Sciatic nerve (tissue), 2 donors: ENCODE measurements around the gene MFSD12. TPM values are rescaled to one million over a fixed set of nuclear protein-coding genes. Genes with fewer than 3 reads are reported as not detected.
"Not testable (repeated sequence)": the region's sequence is repeated elsewhere in the genome, so short reads cannot be mapped to it uniquely, and the experiment has no call there.

Source experiments
- ATAC-seq: fragments of 200-7000 bp; cut with Tn5 transposase; one replicate; pipeline ENCODE4 v1.9.1; 2020; ENCODE audit warnings: mild to moderate bottlenecking, moderate library complexity
- DNase-seq: peaks from one replicate; pipeline ENCODE4 v3.0.0-alpha.2; 2020; ENCODE audit warnings: low spot score
- intact Hi-C: fragments of 100-400 bp; cut with DNase I; formaldehyde crosslinking; loops from one replicate; pipeline ENCODE4 v1.14.2; 2022
- total RNA-seq: library from RNA; stranded (reverse); fragmentation: NEBNext Ultra II Directional; extraction: Animal tissue kit (Norgen Biotek cat#: 25700); gene quantifications from one replicate; pipeline ENCODE4 v1.2.1, GENCODE V29; 2021
- donor health status: DM: no; HTN: no; CAD: no.
- donor health status: DM: no; HTN: no; CAD: no.

MFSD12 gene
- total RNA-seq, 1 donor from 2014 or later = 52.5 TPM

- DNase-seq, intact Hi-C loops, ATAC-seq: not testable (repeated sequence)
Observed at GRCh38 chr19:3529299-3529698, 28.1 kb downstream of the MFSD12 start.

DNA sequence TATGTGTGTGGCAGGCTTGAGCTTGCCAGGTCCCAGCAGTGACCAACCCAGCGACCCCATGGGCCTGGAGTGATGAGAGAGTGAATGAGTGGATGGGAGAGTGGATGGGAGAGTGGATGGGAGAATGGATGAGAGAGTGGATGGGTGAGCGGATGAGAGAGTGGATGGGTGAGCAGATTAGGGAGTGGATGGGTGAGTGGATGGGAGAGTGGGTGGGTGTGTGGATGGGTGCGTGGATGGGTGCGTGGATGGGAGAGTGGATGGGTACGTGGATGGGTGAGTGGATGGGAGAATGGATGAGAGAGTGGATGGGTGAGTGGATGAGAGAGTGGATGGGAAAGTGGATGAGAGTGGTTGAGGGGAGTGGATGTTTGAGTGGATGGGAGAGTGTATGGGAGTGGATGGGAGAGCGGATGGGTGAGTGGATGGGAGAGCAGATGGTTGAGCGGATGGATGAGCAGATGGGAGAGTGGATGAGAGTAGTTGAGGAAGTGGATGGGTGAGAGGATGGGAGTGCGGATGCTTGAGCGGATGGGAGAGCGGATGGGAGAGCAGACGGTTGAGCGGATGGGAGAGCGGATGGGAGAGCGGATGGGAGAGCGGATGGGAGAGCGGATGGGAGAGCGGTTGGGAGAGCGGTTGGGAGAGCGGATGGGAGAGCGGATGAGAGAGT is 28.7 kb downstream of the MFSD12 start:
- no peak for ATAC-seq
- no peak for DNase-seq
- intact Hi-C loops = no loop called here

- intact Hi-C loops = no loop called here
- no peak for DNase-seq
Observed at GRCh38 chr19:3528080-3528479, 29.3 kb downstream of the MFSD12 start.

DNA sequence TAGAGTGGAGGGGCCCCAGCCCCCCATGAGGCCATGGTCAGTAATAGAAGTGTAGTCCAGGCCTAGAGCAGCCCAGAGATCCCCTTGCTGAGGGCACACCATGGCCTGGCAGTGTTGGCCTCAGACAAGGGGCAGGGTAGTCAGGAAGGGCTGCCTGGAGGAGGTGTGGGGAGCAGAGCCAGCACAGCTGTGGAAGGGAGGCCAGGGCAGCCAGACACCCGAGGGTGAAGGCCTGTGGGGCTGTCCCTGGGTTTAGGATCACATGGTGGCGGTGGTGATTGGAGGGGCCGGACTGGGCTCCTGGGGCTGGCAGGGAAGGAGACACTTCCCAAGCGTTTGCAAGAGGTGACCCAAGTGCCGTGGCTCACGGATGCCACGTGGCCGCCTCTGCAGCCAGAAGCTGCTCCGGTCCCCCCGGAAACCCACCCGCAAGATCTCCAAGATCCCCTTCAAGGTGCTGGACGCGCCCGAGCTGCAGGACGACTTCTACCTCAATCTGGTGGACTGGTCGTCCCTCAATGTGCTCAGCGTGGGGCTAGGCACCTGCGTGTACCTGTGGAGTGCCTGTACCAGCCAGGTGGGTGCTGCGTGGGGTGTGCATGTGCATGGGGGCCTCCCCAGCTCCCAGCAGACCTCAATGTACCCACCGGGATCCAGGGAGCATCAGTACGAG is 30.0 kb downstream of the MFSD12 start:
- no peak for DNase-seq
- intact Hi-C loops = no loop called here
- ATAC-seq = no peak

More at GRCh38 chr19:3528080-3528479, 29.3 kb downstream of the MFSD12 start:
- ATAC-seq = no peak

- no peak for DNase-seq
- no peak for ATAC-seq
- intact Hi-C loops = no loop called here
Observed at GRCh38 chr19:3526507-3527237, 30.7 kb downstream of the MFSD12 start.

DNA sequence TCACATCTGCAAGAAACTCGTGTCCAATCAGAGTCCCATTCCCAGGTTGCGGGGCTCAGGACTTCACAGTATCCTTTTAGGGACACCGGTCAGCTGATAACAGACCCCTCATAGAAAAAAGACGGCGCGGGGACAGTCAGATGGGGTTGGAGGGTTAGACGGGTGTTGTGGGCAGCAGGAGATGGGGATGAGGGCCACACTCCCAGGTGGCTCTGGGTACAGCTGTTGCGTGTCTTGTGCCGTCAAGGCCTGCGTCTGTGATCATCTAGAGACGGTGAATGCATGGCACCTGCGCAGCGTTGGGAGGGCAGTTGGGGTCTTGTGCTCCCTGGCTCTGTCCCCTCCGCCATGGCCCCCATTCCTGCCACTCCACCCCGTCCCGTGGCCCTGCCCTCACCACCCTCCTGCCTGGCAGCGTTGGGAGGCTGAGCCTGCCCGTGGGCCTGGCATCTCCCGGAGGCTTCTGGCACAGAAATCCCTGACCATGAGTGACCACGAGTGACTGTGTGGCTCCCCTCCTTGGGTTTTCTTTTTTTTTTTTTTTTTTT is 32.4 kb downstream of the MFSD12 start:
- intact Hi-C loops = no loop called here
- ATAC-seq = no peak

GRCh38 chr19:3524078-3524842 is 33.1 kb downstream of the MFSD12 start:
- intact Hi-C loops = no loop called here
- DNase-seq (no peak), ATAC-seq (no peak)

More for the DNA sequence above, 32.4 kb downstream of the MFSD12 start:
- DNase-seq = no peak

DNA sequence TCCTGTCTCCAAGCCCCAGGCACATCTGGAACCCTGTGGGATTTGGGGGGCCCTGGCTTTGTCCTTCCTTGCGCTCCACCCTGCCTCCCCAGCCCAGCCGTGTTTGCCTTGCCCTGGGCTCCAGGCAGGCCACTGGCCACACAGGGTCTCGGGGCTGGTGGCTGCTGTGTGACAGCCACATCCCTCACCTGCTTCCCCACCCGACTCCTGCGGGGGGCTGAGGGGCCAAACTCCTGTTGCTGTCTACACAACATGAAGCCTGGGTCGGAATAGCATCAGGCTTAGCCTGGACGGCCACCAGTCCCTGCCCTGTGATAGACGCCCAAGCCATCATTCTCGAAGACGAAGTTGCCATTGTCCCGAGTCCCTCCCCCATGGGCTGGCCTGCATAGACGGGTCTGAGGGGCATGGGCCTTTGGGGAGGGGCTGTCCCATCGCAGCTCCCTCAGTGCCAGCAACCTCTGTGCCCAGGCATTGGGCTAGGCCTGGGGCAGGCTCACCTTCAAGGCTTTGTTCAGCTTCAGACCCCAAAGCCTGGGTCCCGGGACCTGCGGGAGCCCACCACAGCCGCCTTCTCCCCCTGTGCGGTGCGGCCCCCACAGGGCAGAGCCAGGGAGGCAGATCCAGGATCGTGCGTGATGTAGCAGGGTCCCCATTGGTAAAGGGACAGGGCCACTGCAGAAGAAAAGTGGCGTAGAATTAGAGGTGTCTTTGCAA is 33.9 kb downstream of the MFSD12 start:
- DNase-seq = no peak
- ATAC-seq = no peak

GRCh38 chr19:3522421-3523360 is 34.7 kb downstream of the MFSD12 start:
- ATAC-seq = no peak
- no peak for DNase-seq
- intact Hi-C loops = no loop called here

More for the DNA sequence above, 33.9 kb downstream of the MFSD12 start:
- intact Hi-C loops = no loop called here

DNA sequence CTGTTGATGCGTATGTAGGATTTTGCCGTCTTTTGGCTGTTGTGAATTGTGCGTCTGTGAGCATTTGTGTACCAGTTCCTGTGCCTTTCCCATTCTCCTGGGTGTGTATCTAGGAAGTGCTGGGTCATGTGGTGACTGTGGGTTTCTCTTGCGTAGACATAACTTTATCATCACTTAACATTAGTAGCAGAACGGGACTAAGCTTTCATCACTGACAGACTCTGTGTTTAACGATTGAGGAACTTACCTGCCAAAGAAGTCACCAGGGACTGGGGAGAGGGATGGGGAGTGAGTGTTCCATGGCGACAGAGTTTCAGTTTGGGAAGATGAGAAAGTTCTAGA is 36.3 kb downstream of the MFSD12 start:
- ATAC-seq (no peak), DNase-seq (no peak)
- intact Hi-C loops = no loop called here

DNA sequence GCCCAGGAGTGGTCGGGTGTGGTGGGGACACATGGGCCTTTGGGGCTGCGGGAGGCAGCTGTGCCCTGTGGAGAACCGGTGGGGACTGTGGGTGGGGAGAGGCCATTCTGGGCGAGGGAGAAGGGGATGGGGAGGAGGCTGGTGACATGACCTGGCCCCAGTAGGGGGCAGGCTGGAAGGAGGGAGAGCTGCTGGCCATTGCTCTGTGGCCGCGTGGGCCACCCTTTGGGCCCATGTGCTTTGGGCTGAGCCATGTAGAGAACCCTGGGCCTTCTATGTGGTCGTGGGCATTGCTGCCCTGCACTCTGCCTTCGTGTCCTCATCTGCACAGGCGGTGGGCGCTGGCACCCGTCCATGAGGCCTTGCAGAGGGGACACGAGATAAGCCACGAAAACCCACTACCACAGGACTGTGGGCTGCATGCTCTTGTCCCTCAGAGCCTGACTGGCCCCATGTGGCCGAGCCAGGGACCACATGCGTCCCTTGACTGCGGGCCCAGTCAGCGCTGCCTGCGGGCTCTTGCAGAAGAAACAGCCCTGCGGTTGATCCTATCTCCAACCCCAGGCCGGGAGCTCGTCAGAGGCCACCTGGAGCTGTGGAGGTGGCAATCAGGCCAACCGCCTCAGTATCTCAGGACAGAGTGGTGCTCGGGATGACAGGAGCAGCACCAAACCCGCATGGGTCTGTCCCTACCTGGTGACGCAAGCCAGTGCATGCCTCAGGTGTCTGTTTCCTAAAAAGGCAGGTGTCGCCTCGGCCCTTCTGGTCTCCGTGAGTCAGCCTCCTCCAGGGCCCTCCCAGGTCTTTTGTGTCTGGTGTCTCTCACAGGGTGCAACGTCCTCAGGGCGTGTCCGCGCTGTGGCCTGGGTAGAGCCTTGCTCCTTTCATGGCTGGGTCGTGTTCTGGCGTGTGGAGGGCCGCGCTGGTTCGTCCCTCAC is 37.0 kb downstream of the MFSD12 start:
- intact Hi-C loops = no loop called here
- DNase-seq (no peak), ATAC-seq (no peak)

- DNase-seq (no peak), ATAC-seq (no peak)
- intact Hi-C loops = no loop called here
Observed at GRCh38 chr19:3519126-3519525, 38.3 kb downstream of the MFSD12 start.

GRCh38 chr19:3518659-3519058 is 38.7 kb downstream of the MFSD12 start:
- DNase-seq = no peak
- intact Hi-C loops = no loop called here
- no peak for ATAC-seq

DNA sequence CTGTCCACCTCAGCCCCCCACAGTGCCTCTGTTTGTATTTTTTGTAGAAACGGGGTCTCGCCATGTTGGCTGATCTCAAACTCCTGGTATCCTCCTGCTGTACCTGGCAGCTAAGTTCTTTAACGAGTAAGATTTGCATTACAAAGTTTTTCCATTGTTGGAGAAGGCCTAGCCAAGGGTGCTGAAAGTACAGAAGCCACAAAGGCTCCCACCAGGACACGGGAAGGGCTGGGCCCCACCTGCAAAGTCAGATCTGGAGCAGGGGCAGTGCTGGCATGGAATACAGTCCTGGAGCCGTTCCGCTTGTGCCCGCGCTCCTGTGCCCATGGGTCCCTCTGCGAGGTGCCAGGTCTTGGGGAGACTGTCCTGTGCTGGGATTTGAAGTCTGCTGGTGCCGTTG is 39.1 kb downstream of the MFSD12 start:
- ATAC-seq (no peak), DNase-seq (no peak)
- intact Hi-C loops = no loop called here

DNA sequence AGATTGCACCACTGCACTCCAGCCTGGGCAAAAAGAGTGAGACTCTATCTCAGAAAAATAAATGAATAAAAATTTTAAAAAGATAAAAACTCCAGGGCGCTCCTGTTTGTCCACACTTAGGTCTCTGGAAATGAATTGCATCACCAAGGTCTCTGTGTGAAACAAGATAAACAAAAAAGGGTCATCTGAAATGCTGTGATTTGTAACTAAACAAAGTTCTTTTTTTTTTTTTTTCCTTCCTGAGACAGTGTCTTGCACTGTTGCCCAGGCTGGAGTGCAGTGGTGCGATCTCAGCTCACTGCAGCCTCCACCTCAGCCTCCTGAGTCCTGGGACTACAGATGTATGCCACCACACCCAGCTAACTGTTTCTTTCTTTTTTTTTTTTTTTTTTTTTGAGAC is 39.7 kb downstream of the MFSD12 start:
- DNase-seq (no peak), ATAC-seq (no peak)
- intact Hi-C loops = no loop called here

GRCh38 chr19:3516675-3517207 is 40.6 kb downstream of the MFSD12 start:
- no peak for ATAC-seq
- intact Hi-C loops = no loop called here

More at GRCh38 chr19:3516675-3517207, 40.6 kb downstream of the MFSD12 start:
- DNase-seq = no peak
